Right hindlimb (tissue), 1 donor: ENCODE results near the gene SHC3.
A peak's percentile ranks its signal among the peaks of the same experiment; 100 is the strongest.

Source experiments
- DNase-seq: peaks from one replicate; pipeline ENCODE4 v3.0.0-alpha.2; 2018

Gene SHC3

GRCh38 chr9:89183146-89183545 lies 4.5 kb upstream of the SHC3 start:
- no peak for DNase-seq

GRCh38 chr9:89182369-89182768 lies 3.8 kb upstream of the SHC3 start:
- DNase-seq = no peak

GRCh38 chr9:89179895-89180734 lies 1.5 kb upstream of the SHC3 start:
- peak; percentile 89 for DNase-seq

GRCh38 chr9:89179540-89179894 lies 899 bp upstream of the SHC3 start:
- no peak for DNase-seq

- DNase-seq = no peak
Observed at GRCh38 chr9:89178830-89179539, 367 bp upstream of the SHC3 start.

- DNase-seq = no peak
Observed at GRCh38 chr9:89177012-89177943, 1.3 kb downstream of the SHC3 start.

GRCh38 chr9:89175828-89176261 lies 2.8 kb downstream of the SHC3 start:
- no peak for DNase-seq

GRCh38 chr9:89174291-89174690 lies 4.3 kb downstream of the SHC3 start:
- no peak for DNase-seq

- DNase-seq = no peak
Observed at GRCh38 chr9:89173072-89173471, 5.5 kb downstream of the SHC3 start.

- no peak for DNase-seq
Observed at GRCh38 chr9:89172398-89172797, 6.2 kb downstream of the SHC3 start.

- no peak for DNase-seq
Observed at GRCh38 chr9:89171693-89172092, 6.9 kb downstream of the SHC3 start.

GRCh38 chr9:89171231-89171630 lies 7.4 kb downstream of the SHC3 start:
- DNase-seq = no peak

GRCh38 chr9:89168901-89169813 lies 9.5 kb downstream of the SHC3 start:
- no peak for DNase-seq

GRCh38 chr9:89167788-89168187 lies 10.8 kb downstream of the SHC3 start:
- DNase-seq = no peak

- no peak for DNase-seq
Observed at GRCh38 chr9:89166852-89167251, 11.8 kb downstream of the SHC3 start.

- no peak for DNase-seq
Observed at GRCh38 chr9:89165880-89166279, 12.7 kb downstream of the SHC3 start.

GRCh38 chr9:89165341-89165740 lies 13.3 kb downstream of the SHC3 start:
- no peak for DNase-seq

- no peak for DNase-seq
Observed at GRCh38 chr9:89161221-89161620, 17.4 kb downstream of the SHC3 start.

GRCh38 chr9:89160806-89161205 lies 17.8 kb downstream of the SHC3 start:
- DNase-seq = no peak

- no peak for DNase-seq
Observed at GRCh38 chr9:89154651-89155336, 23.8 kb downstream of the SHC3 start.

- DNase-seq = no peak
Observed at GRCh38 chr9:89154218-89154617, 24.4 kb downstream of the SHC3 start.
